ENCODE results near the gene METTL16.
"Not testable (repeated sequence)": the region's sequence is repeated elsewhere in the genome, so short reads cannot be mapped to it uniquely, and the experiment has no call there.

Gene METTL16

GRCh38 chr17:2500446-2500845, 11.2 kb downstream of the METTL16 start:
- DNase-seq (ENCODE audit: low read depth, low spot score), result no peak
- TF ChIP-seq CTCF (IDR thresholded peaks at IDR 0.05; ENCODE audit: low read depth, low read length), result no peak
- no peak overlapping the region for H3K4me3 ChIP-seq (ENCODE audit: low read depth, low read length)
- in situ Hi-C loops (cut with HindIII; ENCODE audit: low sequenced_read_pairs), result no loop called here

- not testable (repeated sequence) for DNase-seq (ENCODE audit: low read depth, low spot score)
Measured at GRCh38 chr17:2489286-2489685, 22.4 kb downstream of the METTL16 start.

GRCh38 chr17:2487306-2487705, 24.4 kb downstream of the METTL16 start:
- TF ChIP-seq CTCF (IDR thresholded peaks at IDR 0.05; ENCODE audit: low read depth, low read length), result no peak
- no peak for DNase-seq (ENCODE audit: low read depth, low spot score)
- in situ Hi-C loops (cut with HindIII; ENCODE audit: low sequenced_read_pairs), result no loop called here
- H3K4me3 ChIP-seq (ENCODE audit: low read depth, low read length), result no peak overlapping the region

More at GRCh38 chr17:2489286-2489685, 22.4 kb downstream of the METTL16 start:
- in situ Hi-C loops (cut with HindIII; ENCODE audit: low sequenced_read_pairs); H3K4me3 ChIP-seq (ENCODE audit: low read depth, low read length): not testable (repeated sequence)

GRCh38 chr17:2486709-2487108, 25.0 kb downstream of the METTL16 start:
- DNase-seq (ENCODE audit: low read depth, low spot score); H3K4me3 ChIP-seq (ENCODE audit: low read depth, low read length); in situ Hi-C loops (cut with HindIII; ENCODE audit: low sequenced_read_pairs): not testable (repeated sequence)

GRCh38 chr17:2485970-2486369, 25.7 kb downstream of the METTL16 start:
- no peak overlapping the region for H3K4me3 ChIP-seq (ENCODE audit: low read depth, low read length)
- DNase-seq (ENCODE audit: low read depth, low spot score), result no peak
- TF ChIP-seq CTCF (IDR thresholded peaks at IDR 0.05; ENCODE audit: low read depth, low read length), result no peak
- in situ Hi-C loops (cut with HindIII; ENCODE audit: low sequenced_read_pairs), result no loop called here

- in situ Hi-C loops (cut with HindIII; ENCODE audit: low sequenced_read_pairs), result no loop called here
- no peak for DNase-seq (ENCODE audit: low read depth, low spot score)
- no peak for TF ChIP-seq CTCF (IDR thresholded peaks at IDR 0.05; ENCODE audit: low read depth, low read length)
- no peak overlapping the region for H3K4me3 ChIP-seq (ENCODE audit: low read depth, low read length)
Measured at GRCh38 chr17:2485543-2485942, 26.1 kb downstream of the METTL16 start.

GRCh38 chr17:2484876-2485275, 26.8 kb downstream of the METTL16 start:
- in situ Hi-C loops (cut with HindIII; ENCODE audit: low sequenced_read_pairs), result no loop called here
- no peak for TF ChIP-seq CTCF (IDR thresholded peaks at IDR 0.05; ENCODE audit: low read depth, low read length)
- DNase-seq (ENCODE audit: low read depth, low spot score), result no peak
- H3K4me3 ChIP-seq (ENCODE audit: low read depth, low read length), result no peak overlapping the region

GRCh38 chr17:2483084-2483483, 28.6 kb downstream of the METTL16 start:
- DNase-seq (ENCODE audit: low read depth, low spot score), result no peak
- no peak overlapping the region for H3K4me3 ChIP-seq (ENCODE audit: low read depth, low read length)
- TF ChIP-seq CTCF (IDR thresholded peaks at IDR 0.05; ENCODE audit: low read depth, low read length), result no peak
- in situ Hi-C loops (cut with HindIII; ENCODE audit: low sequenced_read_pairs), result no loop called here
